Measurements from ENCODE around the gene ADIRF.
A peak's percentile ranks its signal among the peaks of the same experiment; 100 is the strongest.

The ADIRF gene

DNA sequence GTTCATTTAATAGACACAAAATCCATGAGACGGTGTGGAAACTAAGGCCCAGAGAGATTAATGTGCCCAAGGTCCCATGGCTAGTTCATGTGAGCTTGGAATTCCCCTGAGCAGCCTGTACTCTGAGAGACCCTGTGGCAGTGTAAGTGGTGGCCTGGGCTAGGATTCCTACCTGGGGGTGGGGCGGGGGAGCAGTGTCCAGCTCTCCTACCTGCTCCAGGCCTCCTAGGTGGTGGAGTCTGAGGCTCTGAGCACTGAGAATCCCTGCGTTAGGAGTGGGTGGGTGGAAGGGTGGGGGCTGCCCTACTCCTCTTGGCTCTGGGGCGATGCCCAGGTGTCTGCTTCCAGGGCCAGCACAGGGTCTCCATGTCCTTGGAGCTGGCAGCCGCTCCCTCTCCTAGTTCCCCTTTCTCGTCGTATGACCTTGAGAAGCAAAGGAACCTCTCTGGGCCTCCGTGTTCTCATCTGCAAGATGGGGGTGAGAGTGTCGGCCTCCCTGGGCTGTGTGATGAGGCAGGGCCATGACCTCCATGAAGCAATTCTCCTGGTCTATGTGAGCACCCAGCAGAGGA, 7.3 kb upstream of the ADIRF start:
- DNase-seq (ENCODE audit: low spot score) = no peak

GRCh38 chr10:86961481-86962091, 6.7 kb upstream of the ADIRF start:
- DNase-seq (ENCODE audit: low spot score) = peak; percentile 83

DNA sequence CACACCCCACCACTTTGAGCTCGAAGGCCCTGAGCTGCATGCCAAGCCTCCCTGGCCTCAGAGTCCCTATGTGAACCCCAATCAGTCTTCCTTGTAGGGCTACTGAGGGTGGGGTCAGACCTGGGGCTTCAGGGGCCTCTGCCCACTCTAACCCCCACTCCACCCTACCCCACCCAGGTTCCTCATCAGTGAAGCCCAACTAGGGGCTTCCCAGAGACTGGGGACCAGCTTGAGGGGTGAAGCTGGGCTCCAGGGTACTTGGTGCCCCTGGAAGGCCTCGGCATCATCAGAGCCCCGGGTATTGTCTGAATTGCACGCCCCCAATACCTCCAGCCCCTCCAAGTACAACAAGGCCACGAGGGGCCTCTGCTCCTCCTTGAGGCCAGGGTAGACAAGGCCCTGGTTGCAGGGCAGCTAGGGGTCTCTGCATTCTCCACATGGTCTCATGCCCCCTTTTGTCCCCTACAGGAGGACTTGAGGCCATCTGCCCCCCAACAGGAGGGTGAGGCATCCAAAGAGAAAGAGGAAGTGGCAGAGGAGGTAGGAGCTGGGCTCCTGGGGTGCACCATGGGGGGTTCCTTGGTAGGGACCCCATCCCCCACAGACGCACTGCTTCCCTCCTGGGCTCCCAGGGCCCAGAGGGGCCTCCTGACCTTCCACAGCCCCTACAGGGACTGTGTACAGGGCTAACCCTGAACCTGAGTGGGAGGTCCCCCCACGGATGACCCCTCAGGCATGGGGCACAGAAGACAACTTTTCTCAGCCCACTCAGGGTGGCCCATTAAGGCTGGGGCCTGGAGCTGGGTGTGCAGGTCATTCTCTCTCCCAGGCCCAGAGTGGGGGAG, 5.9 kb upstream of the ADIRF start:
- DNase-seq (ENCODE audit: low spot score) = no peak

DNA sequence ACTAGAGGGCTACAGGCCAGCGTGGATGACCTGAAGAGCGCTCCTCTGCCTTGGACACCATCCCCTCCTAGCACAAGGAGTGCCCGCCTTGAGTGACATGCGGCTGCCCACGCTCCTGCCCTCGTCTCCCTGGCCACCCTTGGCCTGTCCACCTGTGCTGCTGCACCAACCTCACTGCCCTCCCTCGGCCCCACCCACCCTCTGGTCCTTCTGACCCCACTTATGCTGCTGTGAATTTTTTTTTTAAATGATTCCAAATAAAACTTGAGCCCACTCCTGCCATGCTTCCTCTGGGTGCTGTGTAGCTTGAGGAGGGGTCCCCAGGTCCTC, 5.3 kb upstream of the ADIRF start:
- no peak for DNase-seq (ENCODE audit: low spot score)

DNA sequence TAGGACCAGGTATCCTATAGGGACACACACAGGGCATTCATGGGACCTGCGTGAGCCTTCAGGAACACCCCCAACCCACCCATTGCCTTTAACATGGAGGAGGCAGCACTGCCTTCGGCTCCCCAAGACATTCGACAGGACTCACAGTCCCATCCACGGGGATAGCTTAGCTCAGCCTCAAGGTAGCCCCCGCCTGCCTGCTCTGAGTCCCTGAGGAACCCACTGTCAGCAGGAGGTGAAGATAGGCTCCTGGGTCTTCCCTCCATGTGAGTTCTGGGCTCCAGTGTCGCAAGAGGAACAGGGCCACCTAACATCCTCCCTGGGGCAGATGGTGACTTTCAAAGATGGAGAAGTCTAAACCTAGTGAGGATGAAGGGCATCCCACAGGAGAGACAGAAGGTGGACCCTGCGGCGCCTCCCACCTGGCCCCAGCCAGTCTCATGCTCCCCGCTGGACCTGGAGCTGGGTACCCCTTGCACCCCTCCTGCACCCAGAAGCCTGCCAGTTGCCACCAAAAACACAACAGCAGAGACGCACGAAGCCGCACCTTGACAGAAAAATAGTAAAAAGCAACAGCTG, 4.9 kb upstream of the ADIRF start:
- no peak for DNase-seq (ENCODE audit: low spot score)

- DNase-seq (ENCODE audit: low spot score) = no peak
Measured at GRCh38 chr10:86964061-86964846, 4.0 kb upstream of the ADIRF start.

- DNase-seq (ENCODE audit: low spot score) = no peak
Measured at GRCh38 chr10:86964847-86965190, 3.5 kb upstream of the ADIRF start.

DNA sequence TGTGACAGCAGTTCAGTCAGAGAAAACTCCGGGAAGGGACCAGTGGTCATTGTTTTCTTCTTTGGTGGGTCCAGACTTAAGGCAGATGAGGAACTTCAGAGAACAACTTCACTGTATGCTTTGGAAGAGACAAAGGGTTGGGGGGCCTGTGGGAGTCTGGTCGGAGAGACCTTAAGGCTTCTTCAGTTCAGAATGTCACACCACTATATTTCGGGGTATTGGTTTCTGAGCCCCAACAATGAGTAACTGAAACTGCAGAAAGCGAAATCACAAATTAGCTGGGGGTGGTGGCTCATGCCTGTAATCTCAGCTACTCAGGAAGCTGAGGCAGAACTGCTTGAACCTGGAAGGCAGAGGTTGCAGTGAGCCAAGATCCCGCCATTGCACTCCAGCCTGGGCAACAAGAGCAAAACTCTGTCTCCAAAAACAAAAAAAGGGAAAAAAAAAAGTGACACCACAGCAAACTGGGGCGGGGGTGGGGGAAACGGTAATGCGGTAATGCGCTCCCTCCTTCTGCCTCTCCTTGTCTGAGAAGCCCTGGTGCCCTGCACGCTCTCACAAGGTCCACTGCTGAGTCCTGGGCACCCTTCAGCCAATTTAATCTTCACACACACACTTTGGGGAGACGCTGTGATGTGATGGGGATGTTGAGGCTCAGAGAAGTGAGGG, 2.2 kb upstream of the ADIRF start:
- DNase-seq (ENCODE audit: low spot score) = no peak

DNA sequence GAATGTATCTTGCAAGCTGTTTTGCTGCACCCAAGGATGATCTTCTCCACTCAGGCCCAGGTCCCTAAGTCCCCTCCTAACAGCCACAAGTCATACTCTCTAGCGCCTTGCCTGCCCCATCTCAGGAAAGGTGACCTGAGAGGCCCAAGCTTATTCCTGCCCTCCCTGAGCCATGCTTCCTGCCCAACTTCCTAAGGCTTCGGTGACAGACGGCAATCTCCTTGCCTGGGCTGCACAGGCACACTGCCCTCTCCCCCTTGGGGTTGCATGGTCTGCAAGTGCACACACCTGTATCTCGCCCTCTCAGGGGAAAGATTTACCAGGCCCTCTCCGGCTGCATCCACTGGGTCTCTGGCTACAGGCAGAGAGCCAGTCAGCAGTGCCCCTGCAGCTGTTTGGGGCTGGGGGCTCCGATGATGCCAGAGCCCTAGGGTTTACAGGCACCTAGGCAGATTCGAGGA, 771 bp upstream of the ADIRF start:
- DNase-seq (ENCODE audit: low spot score) = no peak

DNA sequence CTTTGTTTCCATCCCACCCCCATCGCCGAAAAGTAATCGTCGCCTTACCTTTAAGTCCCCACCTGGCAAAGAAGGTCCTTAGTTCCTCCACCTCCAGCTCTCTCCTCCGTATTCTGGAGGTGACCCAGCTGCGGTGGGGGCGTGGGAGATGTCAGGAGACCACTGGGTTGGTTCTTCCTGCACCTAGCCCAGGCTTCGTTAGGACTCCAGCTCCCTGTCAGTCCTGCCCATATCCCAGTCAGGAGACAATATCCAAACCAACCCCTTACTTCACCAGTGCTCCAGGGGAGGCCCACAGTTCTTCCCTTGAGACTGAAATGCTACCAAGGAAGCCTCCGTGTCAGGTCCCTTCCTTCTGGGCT, 693 bp downstream of the ADIRF start:
- DNase-seq (ENCODE audit: low spot score) = no peak

DNA sequence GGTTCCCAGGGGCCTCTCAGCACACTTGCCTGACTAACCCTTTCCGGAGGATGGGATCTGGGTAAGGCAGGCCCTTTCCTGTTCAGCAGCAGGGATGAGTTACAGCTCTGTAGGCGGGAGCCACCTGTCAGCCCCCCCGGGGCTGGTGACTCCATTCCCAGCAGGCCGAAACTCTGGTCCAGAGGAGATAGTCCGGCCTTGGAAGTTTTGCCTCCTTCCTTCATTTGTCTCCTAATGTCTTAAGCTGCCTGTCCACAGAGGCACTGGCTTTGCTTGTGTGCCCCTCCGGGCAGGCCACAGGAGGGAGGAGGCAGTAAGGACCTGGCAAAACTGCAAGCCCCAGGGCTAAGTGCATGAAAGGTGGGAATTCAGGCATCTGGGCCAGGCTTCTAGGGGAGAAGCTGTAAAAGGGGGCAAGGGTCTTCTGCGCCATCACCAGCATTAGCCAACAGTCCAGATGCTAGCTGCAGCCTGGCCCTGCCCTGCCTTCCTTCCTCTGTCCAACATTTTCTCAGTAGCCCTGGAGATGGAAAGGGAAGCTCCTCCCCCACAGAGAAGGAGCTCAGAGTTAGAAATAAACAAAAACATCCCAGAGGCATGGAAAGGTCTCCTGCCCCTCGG, 1.2 kb downstream of the ADIRF start:
- peak; percentile 74 for DNase-seq (ENCODE audit: low spot score)

DNA sequence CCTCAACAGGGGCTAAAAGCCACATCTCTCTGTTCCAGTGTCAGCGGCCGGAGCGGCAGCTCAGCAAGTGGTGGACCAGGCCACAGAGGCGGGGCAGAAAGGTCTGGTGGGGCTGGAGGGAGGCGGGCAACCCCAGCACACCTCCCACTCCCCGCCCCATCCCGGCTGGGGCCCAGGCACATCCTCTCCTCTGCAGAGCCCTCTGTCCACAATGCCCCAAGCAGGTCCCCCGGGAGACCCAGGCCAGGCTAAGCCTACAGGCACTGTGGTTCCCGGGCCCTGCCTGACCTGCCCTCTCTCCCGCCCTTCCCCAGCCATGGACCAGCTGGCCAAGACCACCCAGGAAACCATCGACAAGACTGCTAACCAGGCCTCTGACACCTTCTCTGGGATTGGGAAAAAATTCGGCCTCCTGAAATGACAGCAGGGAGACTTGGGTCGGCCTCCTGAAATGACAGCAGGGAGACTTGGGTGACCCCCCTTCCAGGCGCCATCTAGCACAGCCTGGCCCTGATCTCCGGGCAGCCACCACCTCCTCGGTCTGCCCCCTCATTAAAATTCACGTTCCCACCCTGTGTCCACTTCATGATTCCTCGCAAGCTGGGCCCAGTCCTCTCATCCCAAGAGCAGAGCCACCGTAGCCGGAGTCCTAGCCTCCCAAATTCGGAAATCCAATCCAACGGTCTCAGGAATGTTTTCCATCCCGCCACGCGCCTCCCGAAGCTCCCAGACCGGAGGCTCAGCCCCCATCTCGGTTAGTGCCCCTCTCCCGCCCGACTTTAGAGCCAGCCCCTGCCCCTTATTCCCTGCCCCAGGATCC, 2.1 kb downstream of the ADIRF start:
- DNase-seq (ENCODE audit: low spot score) = peak; percentile 70

- DNase-seq (ENCODE audit: low spot score) = no peak
Measured at GRCh38 chr10:86970982-86971231, 2.6 kb downstream of the ADIRF start.

DNA sequence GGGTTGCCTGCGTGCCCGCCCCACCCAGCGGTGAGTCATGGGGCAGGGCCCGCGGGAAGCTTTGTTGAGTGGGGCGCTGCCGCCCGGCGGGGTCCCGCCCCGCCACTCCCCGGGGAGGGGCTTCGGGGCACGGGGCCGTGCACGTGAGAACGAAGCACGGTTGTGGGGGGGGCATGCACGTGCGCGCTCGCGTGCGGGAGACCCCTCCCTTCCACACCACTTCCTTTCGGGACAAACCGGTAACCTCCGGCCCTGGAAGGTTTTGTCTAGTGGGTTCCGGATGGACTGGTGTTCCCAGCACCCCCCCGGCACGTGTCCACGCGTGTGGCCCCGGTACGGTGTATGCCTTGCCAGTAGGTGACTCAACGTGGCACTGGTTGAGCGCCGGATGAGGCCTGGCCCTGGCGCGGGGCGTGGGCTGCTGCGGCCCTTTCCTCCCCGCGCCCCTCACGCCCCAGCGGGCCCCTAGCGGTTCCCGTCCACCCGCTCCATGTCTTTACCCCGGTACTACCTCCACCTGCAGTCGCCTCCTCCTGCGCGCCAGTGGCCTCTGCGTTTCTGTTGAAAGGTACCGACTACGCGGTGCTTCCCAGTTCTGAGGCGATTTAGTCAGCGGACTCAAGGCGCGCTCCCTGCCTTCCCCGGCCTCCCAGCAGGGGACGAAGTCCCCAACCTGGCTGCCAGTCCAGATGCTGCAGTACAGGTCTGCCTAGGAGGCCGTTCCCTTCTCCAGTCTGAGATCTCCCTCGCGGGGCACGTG, 3.1 kb downstream of the ADIRF start:
- peak; percentile 92 for DNase-seq (ENCODE audit: low spot score)

GRCh38 chr10:86972613-86973380, 4.5 kb downstream of the ADIRF start:
- no peak for DNase-seq (ENCODE audit: low spot score)

DNA sequence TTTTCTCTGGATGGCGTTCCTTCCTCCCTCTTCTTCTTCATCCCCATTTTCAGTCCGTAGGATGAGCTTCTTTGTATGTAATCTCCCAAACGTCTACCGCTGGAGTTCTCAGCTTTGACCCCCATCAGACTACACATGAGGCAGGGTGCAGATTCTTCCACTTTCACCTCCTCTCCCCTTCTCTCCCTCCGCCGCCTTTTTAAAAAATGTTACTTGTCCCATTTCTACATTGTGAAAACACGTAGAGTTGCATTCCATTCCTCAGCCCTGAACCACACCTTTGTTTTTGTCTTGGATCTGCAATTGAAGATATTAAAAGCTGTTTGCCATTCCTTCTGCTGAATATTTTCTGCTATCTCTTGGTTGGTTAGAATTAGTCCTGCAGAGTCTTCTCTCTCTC, 6.2 kb downstream of the ADIRF start:
- no peak for DNase-seq (ENCODE audit: low spot score)

DNA sequence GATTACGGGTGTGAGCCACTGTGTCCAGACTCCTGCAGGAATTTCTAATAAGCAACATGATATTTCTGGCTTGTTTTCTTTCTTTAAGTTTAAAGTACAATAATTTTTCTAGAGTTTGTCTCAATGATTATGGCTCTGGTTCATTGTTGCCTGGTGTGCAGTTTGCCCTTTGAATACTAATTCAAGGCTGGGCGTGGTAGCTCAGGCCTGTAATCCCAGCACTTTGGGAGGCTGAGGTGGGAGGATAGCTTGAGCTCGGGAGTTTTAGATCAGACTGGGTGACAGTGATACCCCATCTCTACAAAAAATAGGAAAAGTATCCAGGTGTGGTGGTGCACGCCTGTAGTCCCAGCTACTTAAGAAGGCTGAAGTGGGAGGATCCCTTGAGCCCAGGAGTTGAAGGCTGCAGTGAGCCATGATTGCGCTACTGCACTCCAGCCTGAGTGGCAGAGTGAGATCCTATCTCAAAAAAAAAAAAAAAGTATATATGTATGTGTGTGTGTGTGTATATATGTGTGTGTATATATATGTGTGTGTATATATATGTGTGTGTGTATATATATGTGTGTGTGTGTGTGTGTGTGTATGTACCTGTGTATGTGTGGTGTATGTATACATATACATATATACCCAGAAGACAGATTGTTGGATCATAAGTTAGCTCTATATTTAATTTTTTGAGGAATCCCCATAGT, 8.2 kb downstream of the ADIRF start:
- no peak for DNase-seq (ENCODE audit: low spot score)

DNA sequence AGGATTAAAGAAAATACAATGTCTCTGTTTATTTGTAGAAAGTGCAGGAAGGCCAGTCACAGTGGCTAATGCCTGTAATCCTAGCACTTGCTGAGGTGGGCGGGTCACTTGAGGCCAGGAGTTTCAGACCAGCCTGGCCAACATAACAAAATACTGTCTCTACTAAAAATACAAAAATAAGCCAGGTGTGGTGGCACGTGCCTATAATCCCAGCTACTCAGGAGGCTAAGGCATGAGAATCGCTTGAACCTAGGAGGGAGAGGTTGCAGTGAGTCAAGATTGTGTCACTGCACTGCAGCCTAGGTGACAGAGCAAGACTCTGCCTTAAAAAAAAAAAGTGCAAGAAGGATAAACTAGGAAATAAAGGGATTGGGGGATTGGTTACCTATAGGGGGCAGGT, 10.2 kb downstream of the ADIRF start:
- peak; percentile 62 for DNase-seq (ENCODE audit: low spot score)

All from kidney tubule cell (primary cell).